CD14-positive monocyte (primary cell): Measurements from ENCODE around the gene DKKL1. TPM values are rescaled to one million over a fixed set of nuclear protein-coding genes. Genes with fewer than 3 reads are reported as not detected.

Experiments used
- DNase-seq, 3 donors: peaks; one replicate each; pipeline ENCODE4 v3.0.0-alpha.2; 2011 to 2022
- H2AFZ ChIP-seq: 2 replicates; pipeline ENCODE4 v1.6.0; 2012; ENCODE audit warnings: mild to moderate bottlenecking, low read depth, low read length, inconsistent platforms; ENCODE audit not compliant: insufficient read depth, poor library complexity, severe bottlenecking
- H3K27ac ChIP-seq, 2 donors: 1 replicate in 1 of 2; 2 replicates in 1 of 2; pipeline ENCODE4 v1.5.1; 2012 to 2013; ENCODE audit warnings: low read length in 2 of 2, control low read depth in 1 of 2, inconsistent platforms in 1 of 2, low read depth in 1 of 2, mild to moderate bottlenecking in 1 of 2
- H3K27me3 ChIP-seq, 2 donors: one replicate each; pipeline versions ENCODE4 v1.6.0 to v1.6.1; 2011 to 2013; ENCODE audit warnings: low read length in 2 of 2; ENCODE audit not compliant: control insufficient read depth in 2 of 2, insufficient read depth in 2 of 2
- H3K36me3 ChIP-seq, 2 donors: replicated peaks in 1 of 2; 1 replicate in 1 of 2; 2 replicates in 1 of 2; pipeline versions ENCODE4 v1.5.1 to v1.6.1; 2012 to 2013; ENCODE audit warnings: low read length in 2 of 2, control low read depth in 1 of 2, inconsistent platforms in 1 of 2, mild to moderate bottlenecking in 1 of 2; ENCODE audit not compliant: insufficient read depth in 2 of 2, control insufficient read depth in 1 of 2
- H3K4me1 ChIP-seq, 2 donors: 1 replicate in 1 of 2; 2 replicates in 1 of 2; pipeline versions ENCODE4 v1.5.1 to v1.6.1; 2012 to 2013; ENCODE audit warnings: low read length in 2 of 2, control low read depth in 1 of 2, inconsistent platforms in 1 of 2, mild to moderate bottlenecking in 1 of 2, moderate library complexity in 1 of 2; ENCODE audit not compliant: insufficient read depth in 2 of 2, control insufficient read depth in 1 of 2
- H3K4me2 ChIP-seq: replicated peaks from 2 replicates; pipeline ENCODE3; 2012; ENCODE audit warnings: low read length, moderate library complexity, mild to moderate bottlenecking; ENCODE audit not compliant: poor library complexity, severe bottlenecking; ENCODE audit errors: extremely low read depth
- H3K4me3 ChIP-seq, 3 experiments: fragments of 200-600 bp in 1 of 3; sonication (generic) in 1 of 3; replicated peaks in 1 of 3; 1 replicate in 2 of 3; 2 replicates in 1 of 3; pipeline ENCODE4 v1.5.1; 2011 to 2013; ENCODE audit warnings: low read length in 3 of 3, mild to moderate bottlenecking in 3 of 3, control low read depth in 2 of 3, low read depth in 2 of 3, inconsistent platforms in 1 of 3, moderate library complexity in 1 of 3
- H3K79me2 ChIP-seq: 2 replicates; pipeline ENCODE4 v1.6.0; 2012; ENCODE audit warnings: mild to moderate bottlenecking, control low read depth, inconsistent platforms, low read length, moderate library complexity; ENCODE audit not compliant: insufficient read depth
- H3K9ac ChIP-seq: 2 replicates; pipeline ENCODE4 v1.6.0; 2017; ENCODE audit warnings: low read length, mild to moderate bottlenecking; ENCODE audit not compliant: insufficient read depth, poor library complexity, severe bottlenecking
- H3K9me3 ChIP-seq, 2 donors: replicated peaks in 1 of 2; 1 replicate in 1 of 2; 2 replicates in 1 of 2; pipeline versions ENCODE4 v1.5.1 to v1.6.1; 2012 to 2013; ENCODE audit warnings: low read length in 2 of 2, control low read depth in 1 of 2; ENCODE audit not compliant: control insufficient read depth in 1 of 2, insufficient read depth in 1 of 2
- H4K20me1 ChIP-seq: 2 replicates; pipeline ENCODE4 v1.6.0; 2012; ENCODE audit warnings: mild to moderate bottlenecking, low read length, control low read depth, moderate library complexity; ENCODE audit not compliant: insufficient read depth
- H3K27ac Mint-ChIP-seq, 7 donors: one replicate each; pipeline ENCODE4 v1.8.0; 2020; ENCODE audit warnings: mild to moderate bottlenecking in 7 of 7, mixed read lengths in 7 of 7, moderate library complexity in 6 of 7, inconsistent platforms in 2 of 7
- H3K27me3 Mint-ChIP-seq, 3 donors: one replicate each; pipeline ENCODE4 v1.8.0; 2021 to 2022; ENCODE audit warnings: low read depth in 3 of 3, mild to moderate bottlenecking in 3 of 3, mixed read lengths in 3 of 3, moderate library complexity in 3 of 3, inconsistent platforms in 1 of 3
- H3K36me3 Mint-ChIP-seq, 2 donors: one replicate each; pipeline ENCODE4 v1.8.0; 2020; ENCODE audit warnings: mixed read lengths in 2 of 2, inconsistent platforms in 1 of 2, mild to moderate bottlenecking in 1 of 2
- H3K4me1 Mint-ChIP-seq: one replicate; pipeline ENCODE4 v1.8.0; 2020; ENCODE audit warnings: mild to moderate bottlenecking, mixed read lengths
- H3K4me3 Mint-ChIP-seq, 2 donors: one replicate each; pipeline ENCODE4 v1.8.0; 2020; ENCODE audit warnings: mild to moderate bottlenecking in 2 of 2, mixed read lengths in 2 of 2, moderate library complexity in 1 of 2
- H3K9me3 Mint-ChIP-seq, 7 donors: one replicate each; pipeline ENCODE4 v1.8.0; 2020 to 2022; ENCODE audit warnings: mixed read lengths in 7 of 7, mild to moderate bottlenecking in 6 of 7, moderate library complexity in 6 of 7, inconsistent platforms in 2 of 7
- WGBS: methylation state at CpG from one replicate; pipeline ENCODE4 v1.1.5; 2013; ENCODE audit warnings: missing lambda C conversion rate; ENCODE audit not compliant: insufficient coverage; 5-methylcytosine and 5-hydroxymethylcytosine counted together
- intact Hi-C, 2 donors: fragments of 100-400 bp; cut with micrococcal nuclease; formaldehyde crosslinking; loops; one replicate each; pipeline versions ENCODE4 v1.15.0 to v1.15.1; 2023
- polyA plus RNA-seq, 3 donors: library from polyadenylated mRNA; depleted of rRNA in 1 of 3; unstranded in 2 of 3; stranded (reverse) in 1 of 3; fragments of 300-500 nt in 2 of 3; fragments of >200 nt in 1 of 3; fragmentation: Illumina TruSeq in 2 of 3; gene quantifications; 1 replicate in 2 of 3; 2 replicates in 1 of 3; pipeline ENCODE4 v1.2.3, GENCODE V29; 2012 to 2021
- TF ChIP-seq, protein P1 (sequence below): fragments of 200-600 bp; IDR thresholded peaks from one replicate; pipeline ENCODE4 v1.8.0; 2022; ENCODE audit warnings: antibody characterized with exemption, mild to moderate bottlenecking

DKKL1 gene
- polyA plus RNA-seq, 3 donors = not detected

DNA sequence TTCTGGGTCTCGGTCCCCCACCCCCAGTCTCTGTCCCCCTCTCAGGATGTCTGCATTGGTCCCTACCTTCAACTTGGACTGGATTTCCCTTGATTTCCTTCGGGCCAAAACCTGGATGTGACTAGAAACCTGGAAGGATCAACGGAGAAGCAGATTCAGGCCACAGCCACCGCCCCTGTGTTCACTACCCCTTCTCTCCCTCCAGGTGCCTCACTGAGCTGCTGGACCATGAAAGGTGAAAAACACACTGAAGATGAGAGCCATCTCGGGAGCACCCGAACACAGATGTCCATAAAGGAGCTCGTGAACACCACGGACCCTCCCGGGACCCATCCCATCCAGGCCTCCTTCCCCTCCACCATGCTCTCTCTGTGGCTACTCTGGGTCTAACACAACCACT lies 6.5 kb upstream of the DKKL1 start:
- 92% methylated on average over 9 of the region's 9 CpGs for WGBS
- TF ChIP-seq, protein P1, sequence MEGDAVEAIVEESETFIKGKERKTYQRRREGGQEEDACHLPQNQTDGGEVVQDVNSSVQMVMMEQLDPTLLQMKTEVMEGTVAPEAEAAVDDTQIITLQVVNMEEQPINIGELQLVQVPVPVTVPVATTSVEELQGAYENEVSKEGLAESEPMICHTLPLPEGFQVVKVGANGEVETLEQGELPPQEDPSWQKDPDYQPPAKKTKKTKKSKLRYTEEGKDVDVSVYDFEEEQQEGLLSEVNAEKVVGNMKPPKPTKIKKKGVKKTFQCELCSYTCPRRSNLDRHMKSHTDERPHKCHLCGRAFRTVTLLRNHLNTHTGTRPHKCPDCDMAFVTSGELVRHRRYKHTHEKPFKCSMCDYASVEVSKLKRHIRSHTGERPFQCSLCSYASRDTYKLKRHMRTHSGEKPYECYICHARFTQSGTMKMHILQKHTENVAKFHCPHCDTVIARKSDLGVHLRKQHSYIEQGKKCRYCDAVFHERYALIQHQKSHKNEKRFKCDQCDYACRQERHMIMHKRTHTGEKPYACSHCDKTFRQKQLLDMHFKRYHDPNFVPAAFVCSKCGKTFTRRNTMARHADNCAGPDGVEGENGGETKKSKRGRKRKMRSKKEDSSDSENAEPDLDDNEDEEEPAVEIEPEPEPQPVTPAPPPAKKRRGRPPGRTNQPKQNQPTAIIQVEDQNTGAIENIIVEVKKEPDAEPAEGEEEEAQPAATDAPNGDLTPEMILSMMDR = no peak
- Histone ChIP-seq H3K27ac (no peak overlapping the region), H3K4me1 (peaks cover 12 to 19% of the 10 kb centered on the region in 2 donors), H3K79me2 (no peaks in the 10 kb centered on the region), H3K9ac (no peak overlapping the region), H4K20me1 (no peaks in the 10 kb centered on the region), H3K9me3 (no peaks in the 10 kb centered on the region), H3K4me3 (no peak overlapping the region), H3K36me3 (no peaks in the 10 kb centered on the region), H2AFZ (no peak overlapping the region), H3K27me3 (peaks cover 11 to 34% of the 10 kb centered on the region in 2 donors), H3K4me2 (no peak overlapping the region)
- intact Hi-C loops = no loop called here
- H3K36me3 Mint-ChIP-seq = no peaks in the 10 kb centered on the region
- peaks cover 23 to 45% (median 40%) of the 10 kb centered on the region in 3 donors for H3K27me3 Mint-ChIP-seq
- peaks cover 0 to 9% (median 3%) of the 10 kb centered on the region in 7 donors for H3K9me3 Mint-ChIP-seq
- no peak overlapping the region for H3K4me3 Mint-ChIP-seq
- DNase-seq = no peak
- no peak overlapping the region for H3K27ac Mint-ChIP-seq
- peaks cover 20% of the 10 kb centered on the region for H3K4me1 Mint-ChIP-seq

DNA sequence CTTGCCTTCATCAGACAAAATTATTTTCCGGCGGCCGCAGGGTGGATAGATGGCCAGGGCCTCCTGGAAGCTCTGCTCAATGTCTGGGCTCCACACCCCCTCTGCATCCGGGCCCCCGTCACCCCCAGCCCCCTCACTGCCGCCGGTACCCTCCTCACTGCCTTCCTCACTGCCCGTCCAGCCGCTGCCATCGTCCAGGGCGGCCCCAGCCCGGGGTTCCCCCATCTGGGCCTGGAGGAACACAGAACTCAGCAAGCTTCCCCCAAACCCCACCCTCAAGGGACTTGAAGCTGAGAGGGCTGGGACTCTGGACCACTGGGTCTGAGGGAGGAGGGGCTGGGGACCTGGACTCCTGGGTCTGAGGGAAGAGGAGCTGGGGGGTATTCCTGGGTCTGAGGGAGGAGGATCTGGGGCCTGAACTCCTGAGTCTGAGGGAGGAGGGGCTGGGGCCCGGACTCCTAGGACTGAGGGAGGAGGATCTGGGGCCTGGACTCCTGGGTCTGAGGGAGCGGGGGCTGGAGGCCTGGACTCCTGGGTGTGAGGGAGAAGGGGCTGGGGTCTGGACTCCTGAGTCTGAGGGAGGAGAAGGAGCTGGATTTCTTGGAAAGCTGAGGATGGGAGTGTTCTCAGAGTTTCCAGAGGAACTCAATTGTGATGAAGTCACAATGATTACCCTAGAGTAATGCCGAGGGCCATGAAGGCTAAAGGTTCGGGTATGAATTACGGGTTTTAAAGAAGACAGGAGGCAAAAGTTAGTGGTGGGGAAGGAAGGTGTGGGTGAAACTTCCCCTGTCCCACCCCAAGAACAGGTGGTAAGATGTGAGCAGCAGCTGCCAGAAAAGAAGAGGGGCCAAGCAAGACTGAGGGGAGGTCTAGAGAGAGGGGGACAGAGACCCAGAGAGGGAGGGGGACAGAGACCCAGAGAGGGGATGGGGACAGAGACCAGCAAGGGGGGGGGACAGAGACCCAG lies 3.5 kb upstream of the DKKL1 start:
- no peak for DNase-seq
- Histone ChIP-seq H3K79me2 (no peaks in the 10 kb centered on the region), H3K27me3 (peaks cover 18 to 64% of the 10 kb centered on the region in 2 donors), H3K36me3 (no peaks in the 10 kb centered on the region), H3K27ac (no peak overlapping the region), H4K20me1 (no peaks in the 10 kb centered on the region), H3K4me3 (no peak overlapping the region), H3K9me3 (peaks cover 7 to 8% of the 10 kb centered on the region in 2 donors), H3K4me1 (peaks cover 24 to 40% of the 10 kb centered on the region in 2 donors), H3K4me2 (no peak overlapping the region), H3K9ac (no peak overlapping the region), H2AFZ (no peak overlapping the region)
- H3K36me3 Mint-ChIP-seq = no peaks in the 10 kb centered on the region
- intact Hi-C loops = no loop called here
- H3K9me3 Mint-ChIP-seq = peaks cover 0 to 12% (median 3%) of the 10 kb centered on the region in 7 donors
- peaks cover 27 to 35% (median 30%) of the 10 kb centered on the region in 3 donors for H3K27me3 Mint-ChIP-seq
- H3K4me1 Mint-ChIP-seq = peaks cover 20% of the 10 kb centered on the region
- peak overlapping the region in 1 of 2 donors; percentile 54 for H3K4me3 Mint-ChIP-seq
- WGBS = 100% methylated on average over 2 of the region's 17 CpGs
- TF ChIP-seq, protein P1 = no peak
- H3K27ac Mint-ChIP-seq = no peak overlapping the region
